ENCODE data around the gene DOK7. TPM values are rescaled to one million over a fixed set of nuclear protein-coding genes. Genes with fewer than 3 reads are reported as not detected.
"Not testable (repeated sequence)": the region's sequence is repeated elsewhere in the genome, so short reads cannot be mapped to it uniquely, and the experiment has no call there.

DOK7 gene
- total RNA-seq, 1 donor from 2014 or later: 0.99 TPM

- DNase-seq: no peak
These were observed 40.1 kb downstream of the DOK7 start for GRCh38 chr4:3502941-3503936.

GRCh38 chr4:3505231-3505630 lies 42.1 kb downstream of the DOK7 start:
- no peak for DNase-seq

GRCh38 chr4:3508542-3508941 lies 45.4 kb downstream of the DOK7 start:
- DNase-seq: no peak

- DNase-seq: no peak
These were observed 47.4 kb downstream of the DOK7 start for GRCh38 chr4:3510481-3510880.

GRCh38 chr4:3511187-3511586 lies 48.1 kb downstream of the DOK7 start:
- no peak for DNase-seq

GRCh38 chr4:3511601-3512000 lies 48.5 kb downstream of the DOK7 start:
- DNase-seq: not testable (repeated sequence)

- no peak for DNase-seq
These were observed 49.2 kb downstream of the DOK7 start for GRCh38 chr4:3512279-3512678.

- DNase-seq: no peak
These were observed 49.6 kb downstream of the DOK7 start for GRCh38 chr4:3512719-3513118.

- DNase-seq: no peak
These were observed 50.7 kb downstream of the DOK7 start for GRCh38 chr4:3513807-3514206.

- no peak for DNase-seq
These were observed 51.2 kb downstream of the DOK7 start for GRCh38 chr4:3514221-3514780.

- no peak for DNase-seq
These were observed 51.8 kb downstream of the DOK7 start for GRCh38 chr4:3514806-3515501.

- no peak for DNase-seq
These were observed 52.5 kb downstream of the DOK7 start for GRCh38 chr4:3515646-3516045.

- DNase-seq: no peak
These were observed 53.1 kb downstream of the DOK7 start for GRCh38 chr4:3516061-3516835.

- no peak for DNase-seq
These were observed 54.0 kb downstream of the DOK7 start for GRCh38 chr4:3516836-3517730.

- DNase-seq: no peak
These were observed 54.8 kb downstream of the DOK7 start for GRCh38 chr4:3517731-3518510.

- no peak for DNase-seq
These were observed 55.4 kb downstream of the DOK7 start for GRCh38 chr4:3518511-3518880.

GRCh38 chr4:3518941-3519340 lies 55.8 kb downstream of the DOK7 start:
- no peak for DNase-seq

- no peak for DNase-seq
These were observed 56.6 kb downstream of the DOK7 start for GRCh38 chr4:3519468-3520264.

- DNase-seq: no peak
These were observed 57.2 kb downstream of the DOK7 start for GRCh38 chr4:3520276-3520675.
